B cell (primary cell): ENCODE results near the gene HSP90AB1. TPM values are rescaled to one million over a fixed set of nuclear protein-coding genes. Genes with fewer than 3 reads are reported as not detected.

Experiments
- ATAC-seq: fragments of 200-7000 bp; cut with Tn5 transposase; one replicate; pipeline ENCODE4 v1.10.0; 2021; ENCODE audit warnings: low read depth, mild to moderate bottlenecking, moderate number of reproducible peaks, moderate library complexity
- CTCF ChIA-PET: fragments of 350-600 bp; sonication (Branson Sonifier 250); formaldehyde crosslinking; loops from one replicate; lab custom pipeline; 2021; ENCODE audit warnings: antibody characterized with exemption, inconsistent platforms; lab: Charles Lee
- POLR2A ChIA-PET: fragments of 350-600 bp; sonication (Branson Sonifier 250); formaldehyde crosslinking; loops from one replicate; lab custom pipeline; 2021; ENCODE audit warnings: antibody characterized with exemption; lab: Charles Lee
- DNase-seq: peaks from one replicate; pipeline ENCODE4 v3.0.0; 2013
- H2AFZ ChIP-seq: 2 replicates; pipeline ENCODE4 v1.6.1; 2012; ENCODE audit warnings: mild to moderate bottlenecking, low read depth, low read length; ENCODE audit not compliant: insufficient read depth, poor library complexity, severe bottlenecking
- H3K27ac ChIP-seq, 2 donors: 1 replicate in 1 of 2; 2 replicates in 1 of 2; pipeline ENCODE4 v1.5.1; 2012 to 2013; ENCODE audit warnings: low read length in 2 of 2, mild to moderate bottlenecking in 2 of 2, moderate library complexity in 1 of 2
- H3K27me3 ChIP-seq, 4 experiments: fragments of 200-600 bp in 1 of 4; sonication (generic) in 1 of 4; replicated peaks in 1 of 4; 1 replicate in 2 of 4; 2 replicates in 2 of 4; pipeline versions ENCODE4 v1.6.1 to v1.7.0; 2013 to 2016; ENCODE audit warnings: low read length in 3 of 4, mild to moderate bottlenecking in 2 of 4, mixed read lengths in 1 of 4, moderate library complexity in 1 of 4; ENCODE audit not compliant: insufficient read depth in 4 of 4, control insufficient read depth in 3 of 4; ENCODE audit errors: control extremely low read depth in 1 of 4
- H3K36me3 ChIP-seq, 2 experiments: replicated peaks in 1 of 2; 1 replicate in 1 of 2; 2 replicates in 1 of 2; pipeline versions ENCODE4 v1.6.1 to v1.7.1; 2013; ENCODE audit warnings: low read length in 1 of 2; ENCODE audit not compliant: insufficient read depth in 2 of 2, control insufficient read depth in 1 of 2; ENCODE audit errors: control extremely low read depth in 1 of 2, extremely low read depth in 1 of 2
- H3K4me1 ChIP-seq, 2 donors: fragments of 200-600 bp in 1 of 2; sonication (generic) in 1 of 2; 1 replicate in 1 of 2; 2 replicates in 1 of 2; pipeline versions ENCODE4 v1.5.1 to v1.6.1; 2013 to 2017; ENCODE audit warnings: low read length in 2 of 2; ENCODE audit not compliant: control insufficient read depth in 2 of 2, insufficient read depth in 2 of 2
- H3K4me2 ChIP-seq: replicated peaks from 2 replicates; pipeline ENCODE3; 2012; ENCODE audit warnings: mild to moderate bottlenecking, low read depth, low read length; ENCODE audit not compliant: poor library complexity, severe bottlenecking
- H3K4me3 ChIP-seq, 5 experiments: fragments of 200-600 bp in 1 of 5; sonication (generic) in 1 of 5; 1 replicate in 3 of 5; 2 replicates in 2 of 5; pipeline versions ENCODE4 v1.5.1 to v1.7.0; 2011 to 2016; ENCODE audit warnings: low read length in 4 of 5, mild to moderate bottlenecking in 4 of 5, low read depth in 2 of 5, control low read depth in 1 of 5, moderate library complexity in 1 of 5; ENCODE audit not compliant: insufficient read depth in 1 of 5; ENCODE audit errors: control extremely low read depth in 1 of 5, extremely low read depth in 1 of 5
- H3K79me2 ChIP-seq: fragments of 200-600 bp; sonication (generic); one replicate; pipeline ENCODE4 v1.6.0; 2016; ENCODE audit warnings: low read length; ENCODE audit not compliant: control insufficient read depth, insufficient read depth
- H3K9ac ChIP-seq: fragments of 200-600 bp; sonication (generic); 2 replicates; pipeline ENCODE4 v1.6.1; 2017; ENCODE audit warnings: mild to moderate bottlenecking, low read length, moderate library complexity
- H3K9me3 ChIP-seq, 3 donors: one replicate each; pipeline versions ENCODE4 v1.6.1 to v1.7.1; 2013; ENCODE audit warnings: low read length in 2 of 3; ENCODE audit not compliant: control insufficient read depth in 2 of 3, insufficient read depth in 1 of 3; ENCODE audit errors: control extremely low read depth in 1 of 3
- H4K20me1 ChIP-seq: 2 replicates; pipeline ENCODE4 v1.6.0; 2012; ENCODE audit warnings: mild to moderate bottlenecking, low read length; ENCODE audit not compliant: insufficient read depth, control insufficient read depth, poor library complexity, severe bottlenecking
- H3K27ac Mint-ChIP-seq: one replicate; pipeline ENCODE4 v1.8.0; 2021; ENCODE audit warnings: mixed read lengths
- H3K27me3 Mint-ChIP-seq: one replicate; pipeline ENCODE4 v1.8.0; 2021; ENCODE audit warnings: mixed read lengths
- H3K4me1 Mint-ChIP-seq: one replicate; pipeline ENCODE4 v1.8.0; 2021; ENCODE audit warnings: mixed read lengths
- H3K4me3 Mint-ChIP-seq: one replicate; pipeline ENCODE4 v1.8.0; 2021; ENCODE audit warnings: mixed read lengths
- H3K9me3 Mint-ChIP-seq: one replicate; pipeline ENCODE4 v1.8.0; 2022; ENCODE audit warnings: mixed read lengths; ENCODE audit not compliant: insufficient read depth
- CTCF ChIP-seq: fragments of 200-600 bp; IDR thresholded peaks from one replicate; pipeline ENCODE4 v1.8.0; 2022; ENCODE audit warnings: antibody characterized with exemption, mild to moderate bottlenecking
- EZH2 ChIP-seq: IDR thresholded peaks from 2 replicates; pipeline ENCODE4 v1.6.1; 2012; ENCODE audit warnings: borderline replicate concordance, low read depth, mild to moderate bottlenecking, moderate library complexity, low read length; ENCODE audit not compliant: insufficient read depth, poor library complexity, severe bottlenecking
- WGBS: methylation state at CpG from one replicate; pipeline ENCODE4 v1.1.5; 2013; ENCODE audit warnings: missing lambda C conversion rate; ENCODE audit not compliant: insufficient coverage; 5-methylcytosine and 5-hydroxymethylcytosine counted together
- intact Hi-C: fragments of 100-400 bp; cut with micrococcal nuclease; formaldehyde crosslinking; loops from one replicate; pipeline ENCODE4 v1.10.0; 2022
- polyA plus RNA-seq: library from polyadenylated mRNA; depleted of rRNA; stranded (reverse); fragments of >200 nt; gene quantifications from 2 replicates; pipeline ENCODE4 v1.2.3, GENCODE V29; 2012
- total RNA-seq, 2 donors: library from RNA; stranded (reverse); fragments of 120-200 nt in 1 of 2; gene quantifications; 1 replicate in 1 of 2; 2 replicates in 1 of 2; pipeline versions ENCODE4 v1.2.3 to v1.2.4, GENCODE V29; 2013 to 2022

HSP90AB1 gene
- total and polyA plus RNA-seq, 2 donors (not counting 1 experiment from before 2014, with no cell fraction given): 395 to 645 TPM

- ChIA-PET CTCF (interaction anchor here (0.9 to 1.3 kb wide), 2 partner anchors 9 to 30 kb away, joined by 3 to 5 read pairs; no protein-coding TSS in a partner anchor), POLR2A (interaction anchor here (0.5 to 1.3 kb wide), 2 partner anchors 19 to 73 kb away, joined by 3 read pairs; partner anchors contain the start of gene HSP90AB1)
- Histone ChIP-seq H3K79me2 (peaks cover 5% of the 10 kb centered on the region), H3K27me3 (peaks cover 0 to 1% (median 0%) of the 10 kb centered on the region in 4 experiments), H3K9ac (no peak overlapping the region), H3K4me1 (peaks cover 8 to 11% of the 10 kb centered on the region in 2 donors), H2AFZ (no peak overlapping the region), H3K9me3 (no peaks in the 10 kb centered on the region), H3K4me3 (no peak overlapping the region), H3K36me3 (no peaks in the 10 kb centered on the region), H3K27ac (no peak overlapping the region), H3K4me2 (no peak overlapping the region), H4K20me1 (no peaks in the 10 kb centered on the region)
- Mint-ChIP-seq H3K9me3 (no peaks in the 10 kb centered on the region), H3K4me3 (no peak overlapping the region), H3K4me1 (peaks cover 10% of the 10 kb centered on the region), H3K27ac (no peak overlapping the region), H3K27me3 (no peaks in the 10 kb centered on the region)
- TF ChIP-seq CTCF (no peak), EZH2 (no peak)
- DNase-seq (no peak), ATAC-seq (no peak)
- intact Hi-C loops: no loop called here
- WGBS: 100% methylated on average over 2 of the region's 6 CpGs
These were observed 18.9 kb upstream of the HSP90AB1 start for GRCh38 chr6:44228031-44228430.

GRCh38 chr6:44228433-44228832 lies 18.5 kb upstream of the HSP90AB1 start:
- Histone ChIP-seq H3K9me3 (no peaks in the 10 kb centered on the region), H2AFZ (no peak overlapping the region), H3K27me3 (no peaks in the 10 kb centered on the region), H3K79me2 (peaks cover 5% of the 10 kb centered on the region), H3K9ac (no peak overlapping the region), H3K4me2 (no peak overlapping the region), H4K20me1 (no peaks in the 10 kb centered on the region), H3K4me1 (peaks cover 7 to 10% of the 10 kb centered on the region in 2 donors), H3K27ac (no peak overlapping the region), H3K4me3 (no peak overlapping the region), H3K36me3 (no peaks in the 10 kb centered on the region)
- ChIA-PET POLR2A (interaction anchor here (0.5 to 1.3 kb wide), 2 partner anchors 18 to 73 kb away, joined by 3 read pairs; partner anchors contain the start of gene HSP90AB1), CTCF (interaction anchor here (0.9 kb wide), 1 partner anchor 31 kb away, joined by 5 read pairs; no protein-coding TSS in a partner anchor)
- Mint-ChIP-seq H3K27me3 (no peaks in the 10 kb centered on the region), H3K27ac (no peak overlapping the region), H3K4me3 (no peak overlapping the region), H3K9me3 (no peaks in the 10 kb centered on the region), H3K4me1 (peaks cover 9% of the 10 kb centered on the region)
- intact Hi-C loops: no loop called here
- TF ChIP-seq CTCF: no peak
- TF ChIP-seq EZH2: no peak
- 100% methylated on average over 7 of the region's 7 CpGs for WGBS
- no peak for ATAC-seq
- DNase-seq: no peak
